ENCODE data around the gene CACNB1.

DNA sequence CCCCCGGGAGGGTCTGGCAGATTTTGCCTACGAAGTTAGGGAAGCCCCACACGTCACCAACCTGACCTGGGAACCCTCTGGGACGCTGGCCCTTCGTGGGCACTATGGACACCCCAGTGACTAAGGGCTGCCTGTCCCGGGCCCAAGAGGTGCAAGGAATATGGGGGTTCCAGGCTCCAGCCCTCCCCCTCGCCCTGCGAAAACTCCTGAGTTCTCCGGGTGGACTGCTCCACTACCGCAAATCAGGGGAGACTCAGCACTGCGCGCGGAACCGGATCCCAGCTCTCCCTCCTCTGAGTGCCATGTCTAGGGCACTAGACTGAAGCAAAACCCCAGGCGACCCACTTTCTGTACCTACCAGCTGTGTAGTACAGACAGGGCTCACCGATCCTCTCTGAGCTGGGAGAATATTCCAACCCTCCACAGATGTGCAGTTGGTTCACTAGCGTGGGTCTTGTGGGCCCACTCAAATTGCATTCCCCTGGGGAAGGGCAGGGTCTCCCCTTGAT, 31.6 kb downstream of the CACNB1 start, which contains the start of gene ARL5C:
- TF ChIP-seq CBX2 (IDR thresholded peaks at IDR 0.05; ENCODE audit: low read depth, low read length) (no peak), CBX2 (CRISPR knock-in tag; IDR thresholded peaks at IDR 0.05; ENCODE audit: low read depth) (no peak), SPEN (CRISPR knock-in tag; IDR thresholded peaks at IDR 0.05; ENCODE audit: low read depth) (no peak), GFI1 (CRISPR knock-in tag; IDR thresholded peaks at IDR 0.05; ENCODE audit: borderline replicate concordance) (no peak), ZNF563 (CRISPR knock-in tag; IDR thresholded peaks at IDR 0.05) (no peak), SRSF1 (optimal IDR thresholded peaks at IDR 0.05; ENCODE audit: low read depth, low read length) (no peak), YY1 (IDR thresholded peaks at IDR 0.05; ENCODE audit: insufficient read depth, insufficient replicate concordance, low read depth, low read length) (no peak)
- TF ChIP-seq, protein P1, sequence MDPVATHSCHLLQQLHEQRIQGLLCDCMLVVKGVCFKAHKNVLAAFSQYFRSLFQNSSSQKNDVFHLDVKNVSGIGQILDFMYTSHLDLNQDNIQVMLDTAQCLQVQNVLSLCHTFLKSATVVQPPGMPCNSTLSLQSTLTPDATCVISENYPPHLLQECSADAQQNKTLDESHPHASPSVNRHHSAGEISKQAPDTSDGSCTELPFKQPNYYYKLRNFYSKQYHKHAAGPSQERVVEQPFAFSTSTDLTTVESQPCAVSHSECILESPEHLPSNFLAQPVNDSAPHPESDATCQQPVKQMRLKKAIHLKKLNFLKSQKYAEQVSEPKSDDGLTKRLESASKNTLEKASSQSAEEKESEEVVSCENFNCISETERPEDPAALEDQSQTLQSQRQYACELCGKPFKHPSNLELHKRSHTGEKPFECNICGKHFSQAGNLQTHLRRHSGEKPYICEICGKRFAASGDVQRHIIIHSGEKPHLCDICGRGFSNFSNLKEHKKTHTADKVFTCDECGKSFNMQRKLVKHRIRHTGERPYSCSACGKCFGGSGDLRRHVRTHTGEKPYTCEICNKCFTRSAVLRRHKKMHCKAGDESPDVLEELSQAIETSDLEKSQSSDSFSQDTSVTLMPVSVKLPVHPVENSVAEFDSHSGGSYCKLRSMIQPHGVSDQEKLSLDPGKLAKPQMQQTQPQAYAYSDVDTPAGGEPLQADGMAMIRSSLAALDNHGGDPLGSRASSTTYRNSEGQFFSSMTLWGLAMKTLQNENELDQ (CRISPR knock-in tag; IDR thresholded peaks at IDR 0.05; ENCODE audit: borderline replicate concordance), result no peak
- TF ChIP-seq, protein P2, sequence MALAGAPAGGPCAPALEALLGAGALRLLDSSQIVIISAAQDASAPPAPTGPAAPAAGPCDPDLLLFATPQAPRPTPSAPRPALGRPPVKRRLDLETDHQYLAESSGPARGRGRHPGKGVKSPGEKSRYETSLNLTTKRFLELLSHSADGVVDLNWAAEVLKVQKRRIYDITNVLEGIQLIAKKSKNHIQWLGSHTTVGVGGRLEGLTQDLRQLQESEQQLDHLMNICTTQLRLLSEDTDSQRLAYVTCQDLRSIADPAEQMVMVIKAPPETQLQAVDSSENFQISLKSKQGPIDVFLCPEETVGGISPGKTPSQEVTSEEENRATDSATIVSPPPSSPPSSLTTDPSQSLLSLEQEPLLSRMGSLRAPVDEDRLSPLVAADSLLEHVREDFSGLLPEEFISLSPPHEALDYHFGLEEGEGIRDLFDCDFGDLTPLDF (CRISPR knock-in tag; IDR thresholded peaks at IDR 0.05), result no peak
